GM12872 (cell line): Measurements from ENCODE around the gene FRMD3.
A peak's percentile ranks its signal among the peaks of the same experiment; 100 is the strongest.

Experiments used
- CTCF ChIP-seq: IDR thresholded peaks from 3 replicates; pipeline ENCODE4 v1.5.1; 2011; ENCODE audit warnings: low read depth, mild to moderate bottlenecking, low read length, moderate library complexity; ENCODE audit not compliant: insufficient read depth

The FRMD3 gene

DNA sequence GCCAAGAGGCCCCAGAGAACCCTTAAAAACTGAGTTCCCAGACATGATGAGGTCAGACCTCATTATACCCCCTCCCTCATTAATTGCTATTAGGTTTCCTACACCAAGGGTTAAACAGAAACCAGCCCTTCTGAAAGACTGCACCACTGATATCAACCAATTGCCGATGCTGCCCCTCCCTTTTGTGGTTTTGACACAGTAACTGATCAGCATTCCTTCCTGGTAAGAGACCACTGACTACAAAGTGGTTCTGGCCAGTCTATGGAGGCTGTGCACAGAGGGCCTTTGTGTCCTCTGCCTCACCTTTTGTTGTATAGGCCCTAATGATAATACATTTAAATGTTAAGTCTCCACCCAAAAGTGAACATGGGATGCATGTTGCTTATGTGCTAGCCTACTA lies 201.5 kb downstream of the FRMD3 start:
- no peak for TF ChIP-seq CTCF

DNA sequence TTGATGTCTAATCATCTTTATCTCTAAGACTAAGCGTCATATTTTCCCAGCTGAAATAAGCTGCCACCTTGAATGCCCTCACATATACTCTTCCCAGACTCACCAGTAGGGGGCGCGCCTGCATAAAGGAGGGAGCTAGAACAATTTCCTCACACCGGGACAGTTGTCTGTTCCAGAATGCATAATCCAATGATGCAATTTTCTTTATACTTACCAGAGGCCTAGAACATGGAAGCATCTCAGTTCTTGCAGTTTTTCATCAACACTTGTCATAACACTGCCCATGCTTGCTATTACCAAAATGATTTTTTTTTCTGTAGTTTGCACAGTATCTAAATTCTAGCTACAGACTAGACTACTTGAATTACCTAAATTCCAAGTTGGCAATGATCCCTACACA lies 203.9 kb downstream of the FRMD3 start:
- TF ChIP-seq CTCF: peak; percentile 79

- peak; percentile 29; the same call in 1 of the 3 replicates for TF ChIP-seq CTCF
These were observed 207.7 kb downstream of the FRMD3 start for GRCh38 chr9:83330207-83331196.

DNA sequence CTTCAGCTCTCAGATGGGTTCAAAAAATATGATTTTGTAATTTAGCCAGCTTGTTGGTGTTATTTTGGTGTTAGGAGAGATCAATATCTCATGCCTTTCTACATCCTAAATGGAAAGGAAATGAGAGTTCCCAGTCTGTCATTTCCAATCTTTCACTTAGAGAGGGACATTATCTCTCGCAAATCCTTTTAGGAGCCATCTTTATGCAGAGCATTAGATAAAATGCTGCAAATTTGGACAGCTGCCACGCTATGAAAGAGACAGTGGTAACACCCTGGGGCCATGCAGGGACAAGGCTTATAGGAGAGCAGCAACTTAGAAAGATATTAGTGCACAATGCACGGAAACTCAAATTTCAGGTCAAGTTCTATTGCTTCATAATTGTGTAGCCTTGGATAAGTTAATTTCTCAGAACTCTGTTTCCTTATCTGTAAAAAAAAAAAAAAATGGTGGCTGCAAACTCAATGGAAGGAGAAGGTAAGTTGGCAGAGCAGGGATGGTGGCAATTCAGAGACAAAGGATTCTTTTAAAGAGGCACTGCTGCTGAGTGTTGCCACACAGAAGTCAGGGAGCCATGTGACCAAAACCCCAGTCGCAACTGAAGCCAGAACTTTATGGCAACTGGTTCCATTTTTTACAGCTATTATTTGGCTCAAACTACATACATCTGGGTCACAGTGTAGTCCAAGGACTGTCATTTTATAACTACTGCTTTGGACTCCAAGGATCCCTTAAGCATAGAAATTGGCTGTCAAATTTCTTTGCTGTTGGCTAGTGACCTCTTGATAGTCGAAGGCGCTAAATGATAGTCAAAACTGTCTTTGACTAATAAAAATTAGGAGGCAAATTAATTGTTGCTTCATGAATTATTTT lies 210.2 kb downstream of the FRMD3 start:
- no peak for TF ChIP-seq CTCF

GRCh38 chr9:83327323-83327722 lies 210.9 kb downstream of the FRMD3 start:
- no peak for TF ChIP-seq CTCF

GRCh38 chr9:83323148-83323547 lies 215.1 kb downstream of the FRMD3 start:
- no peak for TF ChIP-seq CTCF

- TF ChIP-seq CTCF: no peak
These were observed 215.8 kb downstream of the FRMD3 start for GRCh38 chr9:83322438-83322837.
